Measurements from ENCODE around the gene RXRA.

DNA sequence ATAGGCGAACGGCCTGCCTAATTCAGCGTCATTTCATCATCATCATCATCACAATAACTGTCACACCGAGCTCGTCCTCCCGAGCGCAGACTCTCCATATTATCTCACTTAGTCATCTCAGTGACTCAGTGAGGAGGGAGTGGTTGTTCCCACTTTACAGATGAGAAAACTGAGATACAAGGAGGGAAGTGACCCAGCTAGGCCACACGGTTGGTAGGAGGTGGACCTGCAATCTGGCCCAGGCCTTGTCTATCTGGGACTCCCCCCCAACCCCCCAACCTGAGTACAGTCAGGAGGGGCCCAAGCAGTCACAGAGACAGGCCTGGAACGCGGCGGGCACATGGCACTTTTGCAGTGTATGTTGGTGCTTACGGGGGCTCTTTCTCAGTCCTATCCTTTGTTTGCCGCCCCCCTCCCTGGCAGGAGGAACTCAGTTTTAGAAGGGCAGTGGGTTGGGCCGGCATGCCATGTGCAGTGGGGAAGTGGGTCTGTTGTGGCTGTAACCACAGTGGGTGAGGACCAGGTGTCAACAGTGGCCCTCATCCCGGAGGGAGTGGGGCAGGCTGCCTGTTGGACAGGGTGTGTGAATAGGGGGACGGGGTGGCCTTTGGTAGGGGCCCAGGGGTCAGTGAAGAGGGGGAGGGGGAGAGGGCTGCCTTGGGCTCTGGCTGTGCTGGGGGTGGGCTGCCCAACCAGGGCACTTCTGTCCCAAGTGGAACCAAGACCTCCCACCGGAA is 1.7 kb upstream of the RXRA start:
- TF ChIP-seq POLR2AphosphoS5 (IDR thresholded peaks at IDR 0.05) = no peak
- TF ChIP-seq, protein P1, sequence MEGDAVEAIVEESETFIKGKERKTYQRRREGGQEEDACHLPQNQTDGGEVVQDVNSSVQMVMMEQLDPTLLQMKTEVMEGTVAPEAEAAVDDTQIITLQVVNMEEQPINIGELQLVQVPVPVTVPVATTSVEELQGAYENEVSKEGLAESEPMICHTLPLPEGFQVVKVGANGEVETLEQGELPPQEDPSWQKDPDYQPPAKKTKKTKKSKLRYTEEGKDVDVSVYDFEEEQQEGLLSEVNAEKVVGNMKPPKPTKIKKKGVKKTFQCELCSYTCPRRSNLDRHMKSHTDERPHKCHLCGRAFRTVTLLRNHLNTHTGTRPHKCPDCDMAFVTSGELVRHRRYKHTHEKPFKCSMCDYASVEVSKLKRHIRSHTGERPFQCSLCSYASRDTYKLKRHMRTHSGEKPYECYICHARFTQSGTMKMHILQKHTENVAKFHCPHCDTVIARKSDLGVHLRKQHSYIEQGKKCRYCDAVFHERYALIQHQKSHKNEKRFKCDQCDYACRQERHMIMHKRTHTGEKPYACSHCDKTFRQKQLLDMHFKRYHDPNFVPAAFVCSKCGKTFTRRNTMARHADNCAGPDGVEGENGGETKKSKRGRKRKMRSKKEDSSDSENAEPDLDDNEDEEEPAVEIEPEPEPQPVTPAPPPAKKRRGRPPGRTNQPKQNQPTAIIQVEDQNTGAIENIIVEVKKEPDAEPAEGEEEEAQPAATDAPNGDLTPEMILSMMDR (IDR thresholded peaks at IDR 0.05) = no peak

All from upper lobe of left lung (tissue), 4 donors.